ENCODE data around the gene NFIB. TPM values are rescaled to one million over a fixed set of nuclear protein-coding genes. Genes with fewer than 3 reads are reported as not detected.

The NFIB gene
- polyA plus RNA-seq, 3 donors = not detected

DNA sequence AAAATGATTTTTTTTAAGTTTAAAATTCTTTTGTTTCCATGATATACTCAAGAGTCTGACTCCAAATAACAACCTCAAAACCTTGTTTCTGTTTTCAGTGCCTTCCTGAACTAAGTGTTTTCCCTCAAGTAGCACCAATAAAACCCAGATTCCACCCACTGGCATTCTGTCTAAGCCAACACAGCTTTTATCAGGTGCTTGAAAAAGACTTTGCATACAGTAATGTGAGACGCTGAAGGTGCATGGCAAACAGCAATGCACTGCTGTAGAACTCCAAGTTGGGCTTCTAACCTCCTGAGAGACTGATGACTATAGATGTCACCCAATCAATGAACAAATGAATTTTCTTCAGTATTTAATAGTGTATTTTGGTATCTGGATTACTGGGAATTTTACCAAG, 95.7 kb downstream of the NFIB start:
- Histone ChIP-seq H3K4me1 (ENCODE audit: control insufficient read depth in 1 of 2, insufficient read depth in 2 of 2, low read length in 2 of 2) (no peaks in the 10 kb centered on the region), H3K9me3 (replicated peaks in 1 of 2; ENCODE audit: control insufficient read depth in 1 of 2, insufficient read depth in 1 of 2, low read length in 2 of 2) (no peaks in the 10 kb centered on the region), H3K27ac (ENCODE audit: low read depth in 1 of 2, low read length in 2 of 2) (no peak overlapping the region), H3K4me3 (replicated peaks in 1 of 3; ENCODE audit: low read depth in 2 of 3, low read length in 3 of 3) (no peak overlapping the region), H3K9ac (ENCODE audit: insufficient read depth, low read length, poor library complexity, severe bottlenecking) (no peak overlapping the region), H3K4me2 (replicated peaks; ENCODE audit: extremely low read depth, low read length, poor library complexity, severe bottlenecking) (no peak overlapping the region), H3K36me3 (replicated peaks in 1 of 2; ENCODE audit: control insufficient read depth in 1 of 2, insufficient read depth in 2 of 2, low read length in 2 of 2) (no peaks in the 10 kb centered on the region), H3K27me3 (ENCODE audit: control insufficient read depth in 2 of 2, insufficient read depth in 2 of 2, low read length in 2 of 2) (no peaks in the 10 kb centered on the region), H2AFZ (ENCODE audit: insufficient read depth, low read depth, low read length, poor library complexity, severe bottlenecking) (no peak overlapping the region), H4K20me1 (ENCODE audit: insufficient read depth, low read length) (no peaks in the 10 kb centered on the region), H3K79me2 (ENCODE audit: insufficient read depth, low read length) (no peaks in the 10 kb centered on the region)
- intact Hi-C loops (cut with micrococcal nuclease) = no loop called here
- Mint-ChIP-seq H3K9me3 (peaks cover 0 to 5% (median 2%) of the 10 kb centered on the region in 7 donors), H3K27ac (no peak overlapping the region), H3K27me3 (ENCODE audit: low read depth in 3 of 3) (peaks cover 0 to 1% (median 0%) of the 10 kb centered on the region in 3 donors), H3K36me3 (no peaks in the 10 kb centered on the region), H3K4me1 (no peaks in the 10 kb centered on the region), H3K4me3 (no peak overlapping the region)
- 88% methylated on average over 1 of the region's 1 CpG for WGBS (ENCODE audit: insufficient coverage)
- no peak for DNase-seq
- TF ChIP-seq, protein P1, sequence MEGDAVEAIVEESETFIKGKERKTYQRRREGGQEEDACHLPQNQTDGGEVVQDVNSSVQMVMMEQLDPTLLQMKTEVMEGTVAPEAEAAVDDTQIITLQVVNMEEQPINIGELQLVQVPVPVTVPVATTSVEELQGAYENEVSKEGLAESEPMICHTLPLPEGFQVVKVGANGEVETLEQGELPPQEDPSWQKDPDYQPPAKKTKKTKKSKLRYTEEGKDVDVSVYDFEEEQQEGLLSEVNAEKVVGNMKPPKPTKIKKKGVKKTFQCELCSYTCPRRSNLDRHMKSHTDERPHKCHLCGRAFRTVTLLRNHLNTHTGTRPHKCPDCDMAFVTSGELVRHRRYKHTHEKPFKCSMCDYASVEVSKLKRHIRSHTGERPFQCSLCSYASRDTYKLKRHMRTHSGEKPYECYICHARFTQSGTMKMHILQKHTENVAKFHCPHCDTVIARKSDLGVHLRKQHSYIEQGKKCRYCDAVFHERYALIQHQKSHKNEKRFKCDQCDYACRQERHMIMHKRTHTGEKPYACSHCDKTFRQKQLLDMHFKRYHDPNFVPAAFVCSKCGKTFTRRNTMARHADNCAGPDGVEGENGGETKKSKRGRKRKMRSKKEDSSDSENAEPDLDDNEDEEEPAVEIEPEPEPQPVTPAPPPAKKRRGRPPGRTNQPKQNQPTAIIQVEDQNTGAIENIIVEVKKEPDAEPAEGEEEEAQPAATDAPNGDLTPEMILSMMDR (IDR thresholded peaks at IDR 0.05) = no peak

DNA sequence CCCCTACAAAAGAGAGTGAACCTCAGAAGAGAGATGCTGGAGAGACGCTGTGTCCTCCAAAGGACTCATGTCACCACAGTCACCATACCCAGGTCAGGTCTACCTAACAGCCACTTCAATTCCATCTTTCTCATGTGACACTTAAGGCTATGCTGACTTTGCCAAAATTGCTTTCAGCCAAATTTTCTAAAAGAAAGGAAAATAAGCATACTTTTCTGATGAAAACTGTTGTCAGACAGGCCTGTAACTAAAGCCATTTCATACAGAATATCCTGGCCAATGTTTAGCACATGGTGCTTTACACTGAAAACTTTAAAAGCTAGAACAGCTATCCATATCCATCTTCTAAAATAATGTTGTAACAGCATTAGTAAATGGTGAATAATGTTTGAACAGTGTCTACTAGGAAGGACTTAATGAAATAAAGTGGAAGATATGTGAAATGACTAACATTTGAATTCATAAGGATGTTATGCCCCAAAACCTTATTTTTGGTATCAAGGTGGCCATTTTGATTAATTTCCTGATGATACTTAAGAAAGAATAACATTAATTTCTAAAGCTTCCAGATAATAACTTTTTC, 97.2 kb downstream of the NFIB start:
- no peak overlapping the region for H3K27ac ChIP-seq (ENCODE audit: low read depth in 1 of 2, low read length in 2 of 2)
- H3K36me3 Mint-ChIP-seq = no peaks in the 10 kb centered on the region
- no peak overlapping the region for H3K4me3 ChIP-seq (replicated peaks in 1 of 3; ENCODE audit: low read depth in 2 of 3, low read length in 3 of 3)
- no peak overlapping the region for H3K4me2 ChIP-seq (replicated peaks; ENCODE audit: extremely low read depth, low read length, poor library complexity, severe bottlenecking)
- H3K79me2 ChIP-seq (ENCODE audit: insufficient read depth, low read length) = no peaks in the 10 kb centered on the region
- H3K9ac ChIP-seq (ENCODE audit: insufficient read depth, low read length, poor library complexity, severe bottlenecking) = no peak overlapping the region
- TF ChIP-seq, protein P1 (IDR thresholded peaks at IDR 0.05) = no peak
- H3K27me3 ChIP-seq (ENCODE audit: control insufficient read depth in 2 of 2, insufficient read depth in 2 of 2, low read length in 2 of 2) = no peaks in the 10 kb centered on the region
- H3K9me3 ChIP-seq (replicated peaks in 1 of 2; ENCODE audit: control insufficient read depth in 1 of 2, insufficient read depth in 1 of 2, low read length in 2 of 2) = no peaks in the 10 kb centered on the region
- no peaks in the 10 kb centered on the region for H4K20me1 ChIP-seq (ENCODE audit: insufficient read depth, low read length)
- DNase-seq = no peak
- H3K36me3 ChIP-seq (replicated peaks in 1 of 2; ENCODE audit: control insufficient read depth in 1 of 2, insufficient read depth in 2 of 2, low read length in 2 of 2) = no peaks in the 10 kb centered on the region
- H3K27me3 Mint-ChIP-seq (ENCODE audit: low read depth in 3 of 3) = peaks cover 0 to 1% (median 0%) of the 10 kb centered on the region in 3 donors
- 80% methylated on average over 1 of the region's 1 CpG for WGBS (ENCODE audit: insufficient coverage)
- H3K27ac Mint-ChIP-seq = peak overlapping the region in 1 of 7 donors; percentile 1
- H2AFZ ChIP-seq (ENCODE audit: insufficient read depth, low read depth, low read length, poor library complexity, severe bottlenecking) = no peak overlapping the region
- H3K4me1 ChIP-seq (ENCODE audit: control insufficient read depth in 1 of 2, insufficient read depth in 2 of 2, low read length in 2 of 2) = no peaks in the 10 kb centered on the region
- H3K9me3 Mint-ChIP-seq = peaks cover 0 to 5% (median 1%) of the 10 kb centered on the region in 7 donors
- intact Hi-C loops (cut with micrococcal nuclease) = no loop called here
- no peaks in the 10 kb centered on the region for H3K4me1 Mint-ChIP-seq
- H3K4me3 Mint-ChIP-seq = no peak overlapping the region

Measured in CD14-positive monocyte (primary cell).